Measurements from ENCODE around the gene TMEM53. TPM values are rescaled to one million over a fixed set of nuclear protein-coding genes. Genes with fewer than 3 reads are reported as not detected.
A peak's percentile ranks its signal among the peaks of the same experiment; 100 is the strongest.

The TMEM53 gene
- total RNA-seq, 1 experiment from 2014 or later: 6.2 TPM

- H4K91ac ChIP-seq (ENCODE audit: insufficient read length, low read depth, low read length): no peak overlapping the region
- whole genome bisulfite sequencing (ENCODE audit: extremely low coverage, insufficient read length, low lambda C conversion rate): no CpG with 5 or more reads among the region's 4 CpGs
- DNase-seq: no peak
- no peak for TF ChIP-seq CTCF (conservative IDR thresholded peaks at IDR 0.05)
- no peak overlapping the region for H2BK15ac ChIP-seq (ENCODE audit: low read depth, low read length)
- H3K4ac ChIP-seq (ENCODE audit: low read depth, low read length): no peak overlapping the region
- H3K9ac ChIP-seq (ENCODE audit: extremely low read depth, insufficient read length, low read length): no peak overlapping the region
- no peak overlapping the region for H3K56ac ChIP-seq (ENCODE audit: insufficient read length, low read depth, low read length)
- no peaks in the 10 kb centered on the region for H3K4me1 Mint-ChIP-seq
- H3K18ac ChIP-seq (ENCODE audit: insufficient read length, low read depth, low read length): no peak overlapping the region
- H3K9me3 ChIP-seq (ENCODE audit: control insufficient read depth, low read depth, low read length): no peaks in the 10 kb centered on the region
- no peak overlapping the region for H4K8ac ChIP-seq (replicated peaks; ENCODE audit: insufficient read length, low read depth, low read length)
- no peak overlapping the region for H3T11ph ChIP-seq (ENCODE audit: low read length)
- H3K23ac ChIP-seq (ENCODE audit: insufficient read length, low read depth, low read length): no peak overlapping the region
- no peak overlapping the region for H2BK120ac ChIP-seq (ENCODE audit: low read depth, low read length, poor library complexity, severe bottlenecking)
- H3K14ac ChIP-seq (ENCODE audit: insufficient read depth, low read length): no peak overlapping the region; the same call in 1 of the 2 replicates
- H3K27ac Mint-ChIP-seq: 0 out of 7 replicates have a peak overlapping the region, but pooled peaks of 1 of the 3 experiments have one; percentile 30
- H3K36me3 Mint-ChIP-seq (ENCODE audit: insufficient read depth in 1 of 3, low read depth in 3 of 3): peaks cover 0 to 2% (median 0%) of the 10 kb centered on the region in 3 experiments; a peak in 2 of 7 replicates
- no peaks in the 10 kb centered on the region for H4K20me1 ChIP-seq (ENCODE audit: control insufficient read depth, insufficient read depth, insufficient read length)
- no peak overlapping the region for H3K27ac ChIP-seq (ENCODE audit: insufficient read length, low read depth, low read length)
- no peak overlapping the region for H4K5ac ChIP-seq (ENCODE audit: insufficient read length, low read depth, low read length)
- H3K79me1 ChIP-seq (ENCODE audit: insufficient read depth, low read depth, low read length, poor library complexity, severe bottlenecking): no peaks in the 10 kb centered on the region
- no peaks in the 10 kb centered on the region for H3K79me2 ChIP-seq (ENCODE audit: insufficient read depth, low read length)
- H2BK12ac ChIP-seq (ENCODE audit: insufficient read length, low read depth, low read length): no peak overlapping the region
- no peak overlapping the region for H2AFZ ChIP-seq (ENCODE audit: low read length)
- H3K4me3 Mint-ChIP-seq: no peak overlapping the region
- no peaks in the 10 kb centered on the region for H3K4me1 ChIP-seq (ENCODE audit: insufficient read depth, low read length)
- peaks cover 0 to 3% of the 10 kb centered on the region in 2 experiments; a peak in 1 of 5 replicates for H3K9me3 Mint-ChIP-seq
- H2AK5ac ChIP-seq (ENCODE audit: insufficient read length, low read length): no peak overlapping the region
- no peak overlapping the region for H3K4me2 ChIP-seq (ENCODE audit: insufficient read depth, insufficient read length, low read length)
- H3K27me3 ChIP-seq (ENCODE audit: insufficient read depth, low read length): no peaks in the 10 kb centered on the region
- H3K23me2 ChIP-seq (ENCODE audit: insufficient read length, low read depth, low read length, poor library complexity, severe bottlenecking): no peaks in the 10 kb centered on the region
- H2BK5ac ChIP-seq (ENCODE audit: insufficient read length, low read length): no peak overlapping the region
- H3K27me3 Mint-ChIP-seq (ENCODE audit: low read depth): peaks cover 7% of the 10 kb centered on the region
- no peak overlapping the region for H2BK20ac ChIP-seq (ENCODE audit: low read depth, low read length, poor library complexity, severe bottlenecking)
These were observed 70.6 kb downstream of the TMEM53 start for GRCh38 chr1:44603718-44604117.

Other genes starting within 250 kb of the TMEM53 start
- gene ARMH1, start 233 bp upstream of the TMEM53 start, total RNA-seq (2021): 0.68 and 1.0 TPM in 2 replicates
- gene RNU5D-1, start 56.7 kb upstream of the TMEM53 start, total RNA-seq (2021): not detected in 2 replicates
- 71.6 and 73.1 TPM in 2 replicates for gene KIF2C, start 65.4 kb upstream of the TMEM53 start, total RNA-seq (2021)
- 2,591 and 2,595 TPM in 2 replicates for gene RPS8, start 101.1 kb upstream of the TMEM53 start, total RNA-seq (2021)
- gene BEST4, start 113.7 kb upstream of the TMEM53 start, total RNA-seq (2021): 1.1 and 1.3 TPM in 2 replicates
- 14.7 and 15.9 TPM in 2 replicates for gene PLK3, start 125.9 kb upstream of the TMEM53 start, total RNA-seq (2021)
- gene DYNLT4, start 132.9 kb upstream of the TMEM53 start, total RNA-seq (2021): not detected in 2 replicates
- gene BTBD19, start 134.0 kb upstream of the TMEM53 start, total RNA-seq (2021): 1.4 and 1.9 TPM in 2 replicates
- gene PTCH2, start 168.8 kb upstream of the TMEM53 start, total RNA-seq (2021): 0.79 and 0.83 TPM in 2 replicates